H1 (cell line): ENCODE results near the gene ICA1.

Experiments
- CTCF ChIP-seq, 3 experiments: IDR thresholded peaks; 1 replicate in 2 of 3; 2 replicates in 1 of 3; pipeline versions ENCODE4 v1.5.1 to v1.6.1; 2011; ENCODE audit warnings: low read length in 3 of 3, mild to moderate bottlenecking in 3 of 3, inconsistent platforms in 2 of 3, low read depth in 1 of 3, moderate library complexity in 1 of 3; ENCODE audit not compliant: insufficient read depth in 1 of 3; ENCODE audit errors: control extremely low read depth in 1 of 3
- EGR1 ChIP-seq: IDR thresholded peaks from 2 replicates; pipeline ENCODE4 v1.6.1; 2011; ENCODE audit warnings: low read depth, low read length, borderline replicate concordance
- EP300 ChIP-seq, 2 experiments: IDR thresholded peaks; 1 replicate in 1 of 2; 2 replicates in 1 of 2; pipeline ENCODE4 v1.6.1; 2011 to 2012; ENCODE audit warnings: low read depth in 2 of 2, low read length in 2 of 2, mild to moderate bottlenecking in 2 of 2, borderline replicate concordance in 1 of 2, inconsistent platforms in 1 of 2, moderate library complexity in 1 of 2
- EZH2 ChIP-seq: fragments of 200-600 bp; sonication (generic); IDR thresholded peaks from 2 replicates; pipeline ENCODE4 v1.7.1; 2012; ENCODE audit warnings: low read depth, mild to moderate bottlenecking, moderate library complexity, low read length, inconsistent platforms; ENCODE audit not compliant: severe bottlenecking
- SP1 ChIP-seq: IDR thresholded peaks from 2 replicates; pipeline ENCODE4 v1.6.1; 2011; ENCODE audit warnings: low read depth, low read length

- TF ChIP-seq SP1 (no peak), EGR1 (no peak), EP300 (IDR thresholded peaks at IDR 0.05; ENCODE audit: borderline replicate concordance in 1 of 2, low read depth in 2 of 2, low read length in 2 of 2) (no peak), CTCF (IDR thresholded peaks at IDR 0.05; ENCODE audit: control extremely low read depth in 1 of 3, insufficient read depth in 1 of 3, low read depth in 1 of 3, low read length in 3 of 3) (no peak), EZH2 (no peak)
Measured at GRCh38 chr7:8226501-8226900, 35.5 kb downstream of the ICA1 start.
